ENCODE data around the gene MKS1.

The MKS1 gene

GRCh38 chr17:58196610-58197009, 22.4 kb downstream of the MKS1 start:
- DNase-seq = no peak

GRCh38 chr17:58195518-58196123, 23.4 kb downstream of the MKS1 start:
- no peak for DNase-seq

- DNase-seq = no peak
Measured at GRCh38 chr17:58193641-58194255, 25.3 kb downstream of the MKS1 start.

- no peak for DNase-seq
Measured at GRCh38 chr17:58192612-58193011, 26.4 kb downstream of the MKS1 start, which contains the start of gene EPX. Gene EPX, plus strand, starts transcription at chr17:58192726. Its CDS starts 121 bp downstream, at chr17:58192847.

- DNase-seq = no peak
Measured at GRCh38 chr17:58191241-58191896, 27.7 kb downstream of the MKS1 start.

- no peak for DNase-seq
Measured at GRCh38 chr17:58189436-58190146, 29.5 kb downstream of the MKS1 start.

- no peak for DNase-seq
Measured at GRCh38 chr17:58187675-58188074, 31.4 kb downstream of the MKS1 start.

- no peak for DNase-seq
Measured at GRCh38 chr17:58187063-58187462, 32.0 kb downstream of the MKS1 start.

GRCh38 chr17:58186591-58186990, 32.5 kb downstream of the MKS1 start:
- no peak for DNase-seq

GRCh38 chr17:58184986-58185761, 33.9 kb downstream of the MKS1 start:
- no peak for DNase-seq

GRCh38 chr17:58184308-58184985, 34.6 kb downstream of the MKS1 start:
- DNase-seq = no peak

- no peak for DNase-seq
Measured at GRCh38 chr17:58183514-58183913, 35.5 kb downstream of the MKS1 start.

GRCh38 chr17:58181796-58182195, 37.3 kb downstream of the MKS1 start:
- DNase-seq = no peak

- DNase-seq = no peak
Measured at GRCh38 chr17:58176200-58176599, 42.9 kb downstream of the MKS1 start.

GRCh38 chr17:58174871-58175270, 44.2 kb downstream of the MKS1 start:
- no peak for DNase-seq

- peak in 1 of 4 experiments; percentile 10 for DNase-seq
Measured at GRCh38 chr17:58172369-58173071, 46.5 kb downstream of the MKS1 start.

- DNase-seq = no peak
Measured at GRCh38 chr17:58170622-58171021, 48.4 kb downstream of the MKS1 start.

- DNase-seq = no peak
Measured at GRCh38 chr17:58166682-58167081, 52.4 kb downstream of the MKS1 start, which contains the start of gene OR4D2. Gene OR4D2, plus strand, starts transcription at chr17:58166982. Its CDS starts 2,674 bp downstream, at chr17:58169656.

- no peak for DNase-seq
Measured at GRCh38 chr17:58165981-58166380, 53.1 kb downstream of the MKS1 start.

GRCh38 chr17:58161566-58161965, 57.5 kb downstream of the MKS1 start:
- DNase-seq = no peak

GRCh38 chr17:58158181-58158580, 60.9 kb downstream of the MKS1 start:
- DNase-seq = no peak

All from activated naive CD4-positive, alpha-beta T cell (primary cell).